Measurements from ENCODE around the gene DHX9. TPM values are rescaled to one million over a fixed set of nuclear protein-coding genes. Genes with fewer than 3 reads are reported as not detected.

DHX9 gene
- total RNA-seq, 1 experiment from 2014 or later = 180 TPM

GRCh38 chr1:182811975-182812722 is 27.0 kb upstream of the DHX9 start:
- ChIA-PET CTCF (no interaction called here), POLR2A (no interaction called here)
- H3K27ac ChIP-seq (ENCODE audit: low read length) = no peak overlapping the region
- H3K4me1 ChIP-seq (ENCODE audit: control insufficient read depth, insufficient read depth, low read length) = no peaks in the 10 kb centered on the region
- BruUV-seq (replicated peaks) = no TSS peak
- H3K9me3 ChIP-seq (ENCODE audit: control insufficient read depth, insufficient read depth, low read depth, low read length) = no peaks in the 10 kb centered on the region
- H3K4me3 ChIP-seq (ENCODE audit: low read depth in 2 of 2, low read length in 2 of 2) = no peak overlapping the region
- intact Hi-C loops (cut with micrococcal nuclease; ENCODE audit: unreplicated experiment) (no loop called here), in situ Hi-C loops (cut with HindIII; ENCODE audit: low pct_unique_long_range_greater_than_20kb, low sequenced_read_pairs) (no loop called here)
- no peaks in the 10 kb centered on the region for H3K36me3 ChIP-seq (ENCODE audit: control insufficient read depth, insufficient read depth, low read length)
- TF ChIP-seq POLR2AphosphoS5 (IDR thresholded peaks at IDR 0.05; ENCODE audit: low read depth, low read length) (no peak), REST (IDR thresholded peaks at IDR 0.05; ENCODE audit: insufficient read depth in 1 of 2, low read depth in 2 of 2, low read length in 1 of 2) (no peak), CTCF (IDR thresholded peaks at IDR 0.05) (0 out of 2 replicates have a peak, but pooled peaks have one; percentile 24)
- H3K27me3 ChIP-seq (ENCODE audit: control insufficient read depth, insufficient read depth, low read length) = no peaks in the 10 kb centered on the region; the same call in none of the 2 replicates
- ATAC-seq (no peak), DNase-seq (ENCODE audit: low read depth, low spot score) (no peak)

- DNase-seq (ENCODE audit: low read depth, low spot score) (no peak), ATAC-seq (no peak)
- intact Hi-C loops (cut with micrococcal nuclease; ENCODE audit: unreplicated experiment) (no loop called here), in situ Hi-C loops (cut with HindIII; ENCODE audit: low pct_unique_long_range_greater_than_20kb, low sequenced_read_pairs) (no loop called here)
- no peaks in the 10 kb centered on the region for H3K4me1 ChIP-seq (ENCODE audit: control insufficient read depth, insufficient read depth, low read length)
- H3K4me3 ChIP-seq (ENCODE audit: low read depth in 2 of 2, low read length in 2 of 2) = no peak overlapping the region
- ChIA-PET CTCF (no interaction called here), POLR2A (no interaction called here)
- no peaks in the 10 kb centered on the region for H3K36me3 ChIP-seq (ENCODE audit: control insufficient read depth, insufficient read depth, low read length)
- BruUV-seq (replicated peaks) = no TSS peak
- peaks cover 4% of the 10 kb centered on the region for H3K27me3 ChIP-seq (ENCODE audit: control insufficient read depth, insufficient read depth, low read length)
- H3K9me3 ChIP-seq (ENCODE audit: control insufficient read depth, insufficient read depth, low read depth, low read length) = no peaks in the 10 kb centered on the region
- TF ChIP-seq POLR2AphosphoS5 (IDR thresholded peaks at IDR 0.05; ENCODE audit: low read depth, low read length) (no peak), TCF7L2 (IDR thresholded peaks at IDR 0.05; ENCODE audit: low read depth, low read length) (no peak), CTCF (IDR thresholded peaks at IDR 0.05) (no peak), REST (IDR thresholded peaks at IDR 0.05; ENCODE audit: insufficient read depth in 1 of 2, low read depth in 2 of 2, low read length in 1 of 2) (no peak), SIN3A (IDR thresholded peaks at IDR 0.05; ENCODE audit: borderline replicate concordance, insufficient read depth, low read depth, low read length) (no peak)
- H3K27ac ChIP-seq (ENCODE audit: low read length) = no peak overlapping the region
These were observed 22.3 kb upstream of the DHX9 start for GRCh38 chr1:182816863-182817262.

Measured in Panc1 (cell line).